H1 (cell line): ENCODE results near the gene SH3BGRL3. TPM values are rescaled to one million over a fixed set of nuclear protein-coding genes. Genes with fewer than 3 reads are reported as not detected.

Experiments used
- CEBPB ChIP-seq: IDR thresholded peaks from 2 replicates; pipeline ENCODE4 v1.6.1; 2012; ENCODE audit warnings: low read depth, low read length
- CREB1 ChIP-seq: IDR thresholded peaks from 2 replicates; pipeline ENCODE4 v1.6.1; 2012; ENCODE audit warnings: inconsistent platforms
- CTCF ChIP-seq, 3 experiments: IDR thresholded peaks; 1 replicate in 2 of 3; 2 replicates in 1 of 3; pipeline versions ENCODE4 v1.5.1 to v1.6.1; 2011; ENCODE audit warnings: low read length in 3 of 3, mild to moderate bottlenecking in 3 of 3, inconsistent platforms in 2 of 3, low read depth in 1 of 3, moderate library complexity in 1 of 3; ENCODE audit not compliant: insufficient read depth in 1 of 3; ENCODE audit errors: control extremely low read depth in 1 of 3
- HDAC2 ChIP-seq, 2 experiments: fragments of 300-600 bp in 1 of 2; sonication (generic) in 1 of 2; IDR thresholded peaks; 2 replicates each; pipeline ENCODE4 v1.6.1; 2011 to 2012; ENCODE audit warnings: low read depth in 2 of 2, low read length in 2 of 2, mild to moderate bottlenecking in 2 of 2, moderate library complexity in 2 of 2, borderline replicate concordance in 1 of 2, inconsistent platforms in 1 of 2
- NRF1 ChIP-seq: IDR thresholded peaks from 2 replicates; pipeline ENCODE4 v1.6.1; 2011; ENCODE audit warnings: mild to moderate bottlenecking, low read depth, low read length, improper control_type of control experiment
- RAD21 ChIP-seq, 2 experiments: IDR thresholded peaks in 1 of 2; conservative IDR thresholded peaks in 1 of 2; 2 replicates each; pipeline ENCODE4 v1.6.1; 2011; ENCODE audit warnings: low read depth in 2 of 2, low read length in 2 of 2, improper control_type of control experiment in 1 of 2, inconsistent platforms in 1 of 2, mild to moderate bottlenecking in 1 of 2, moderate library complexity in 1 of 2
- polyA plus RNA-seq, 7 experiments: library from polyadenylated mRNA; depleted of rRNA in 3 of 7; stranded (reverse) in 5 of 7; unstranded in 2 of 7; fragments of >200 nt in 5 of 7; fragments of 200-250 nt in 2 of 7; gene quantifications; 1 replicate in 5 of 7; 2 replicates in 1 of 7; 4 replicates in 1 of 7; pipeline versions ENCODE4 v1.2.1 to v1.2.3, GENCODE V29; 2011 to 2013; ENCODE audit warnings: missing spikeins in 2 of 7, mixed read lengths in 2 of 7
- total RNA-seq: library from RNA; stranded (reverse); fragmentation: NEBNext Ultra II Directional; extraction: Animal tissue kit (Norgen Biotek cat#: 25700); gene quantifications from 2 replicates; pipeline ENCODE4 v1.2.1, GENCODE V29; 2021

SH3BGRL3 gene
- total and polyA plus RNA-seq, 2 of the 8 experiments (the other 6 are each of a cell fraction or from before 2014, with no cell fraction given) = 77.8 to 107 TPM

DNA sequence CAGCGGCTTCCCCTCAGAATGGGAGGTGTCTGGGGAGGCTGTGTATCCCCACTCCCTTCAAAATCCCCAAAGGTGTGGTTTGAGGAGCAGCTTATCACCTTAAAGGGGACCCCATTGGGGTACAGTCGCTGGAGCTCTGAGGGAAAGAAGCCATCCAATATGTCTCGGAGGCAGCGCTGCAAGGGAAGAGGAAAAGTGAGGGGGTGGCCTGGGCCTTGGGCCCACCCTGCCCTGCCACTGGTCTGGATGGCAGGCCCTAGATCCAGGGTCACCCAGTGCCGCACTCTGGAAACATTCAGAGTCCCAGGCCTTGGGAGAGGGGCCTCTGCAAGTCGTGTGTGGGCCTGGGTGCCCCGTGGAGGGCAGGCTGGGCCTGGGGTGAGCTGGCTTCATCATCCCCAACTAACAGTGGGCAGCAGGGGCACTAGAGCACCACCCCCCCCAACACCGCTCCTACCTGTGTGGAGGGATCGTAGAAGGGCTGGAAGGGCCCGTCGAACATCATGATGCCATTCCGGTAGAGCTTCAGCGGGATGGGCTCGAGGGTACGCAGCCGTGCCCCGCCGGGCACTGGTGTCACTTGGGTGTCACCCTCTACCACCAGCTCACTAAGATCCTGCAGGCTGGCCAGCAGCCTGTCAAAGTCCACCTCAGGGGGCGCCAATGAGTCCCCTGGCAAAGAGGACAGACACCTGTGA is 5.6 kb downstream of the SH3BGRL3 start (continued):
- TF ChIP-seq CEBPB = no peak
- peak; percentile 51 to 69 for TF ChIP-seq RAD21 (IDR thresholded peaks at IDR 0.05 in 1 of 2, conservative IDR thresholded peaks at IDR 0.05 in 1 of 2; ENCODE audit: low read depth in 2 of 2, low read length in 2 of 2)
- TF ChIP-seq CTCF (IDR thresholded peaks at IDR 0.05; ENCODE audit: control extremely low read depth in 1 of 3, insufficient read depth in 1 of 3, low read depth in 1 of 3, low read length in 3 of 3) = peak in 2 of 3 experiments; percentile 86 to 95; a peak in 3 of 4 replicates
- no peak for TF ChIP-seq CREB1
- TF ChIP-seq NRF1 = no peak
- no peak for TF ChIP-seq HDAC2 (IDR thresholded peaks at IDR 0.05; ENCODE audit: borderline replicate concordance in 1 of 2, low read depth in 2 of 2, low read length in 2 of 2)
